Parathyroid adenoma (tissue), 2 donors: ENCODE data around the gene PRPF8.

ENCODE experiments used
- H2AFZ ChIP-seq: fragments of 300-600 bp; sonication (generic); one replicate; pipeline ENCODE4 v1.7.0; 2017; ENCODE audit warnings: antibody characterized with exemption, mild to moderate bottlenecking
- H3K27ac ChIP-seq: fragments of 300-600 bp; sonication (generic); one replicate; pipeline ENCODE4 v1.7.0; 2017
- H3K27me3 ChIP-seq: fragments of 300-600 bp; sonication (generic); one replicate; pipeline ENCODE4 v1.7.0; 2017; ENCODE audit warnings: low read length; ENCODE audit not compliant: control insufficient read depth, insufficient read depth
- H3K36me3 ChIP-seq: fragments of 300-600 bp; sonication (generic); one replicate; pipeline ENCODE4 v1.7.0; 2017; ENCODE audit warnings: low read length; ENCODE audit not compliant: control insufficient read depth, insufficient read depth
- H3K4me1 ChIP-seq: fragments of 300-600 bp; sonication (generic); one replicate; pipeline ENCODE4 v1.7.0; 2017; ENCODE audit warnings: control low read depth
- H3K4me2 ChIP-seq: fragments of 300-600 bp; sonication (generic); one replicate; pipeline ENCODE4 v1.7.0; 2017; ENCODE audit warnings: low read length
- H3K4me3 ChIP-seq: fragments of 300-600 bp; sonication (generic); one replicate; pipeline ENCODE4 v1.7.0; 2017; ENCODE audit warnings: low read depth, low read length
- H3K79me2 ChIP-seq: fragments of 300-600 bp; sonication (generic); one replicate; pipeline ENCODE4 v1.7.0; 2017; ENCODE audit warnings: control low read depth
- H3K9ac ChIP-seq: fragments of 300-600 bp; sonication (generic); one replicate; pipeline ENCODE4 v1.7.0; 2017; ENCODE audit warnings: mild to moderate bottlenecking
- H3K9me3 ChIP-seq: fragments of 300-600 bp; sonication (generic); one replicate; pipeline ENCODE4 v1.7.0; 2017; ENCODE audit warnings: low read length; ENCODE audit not compliant: control insufficient read depth
- CTCF ChIP-seq: fragments of 300-600 bp; sonication (generic); IDR thresholded peaks from one replicate; pipeline ENCODE4 v1.7.0; 2017; ENCODE audit warnings: antibody characterized with exemption, mild to moderate bottlenecking
- donor health status: primary hyperparathyroidism.

The PRPF8 gene

GRCh38 chr17:1623057-1623630, 61.5 kb downstream of the PRPF8 start:
- Histone ChIP-seq H3K4me1 (peaks cover 20% of the 10 kb centered on the region), H3K27me3 (no peaks in the 10 kb centered on the region), H3K36me3 (no peaks in the 10 kb centered on the region), H3K9ac (no peak overlapping the region), H3K9me3 (no peaks in the 10 kb centered on the region), H2AFZ (no peak overlapping the region), H3K4me2 (no peak overlapping the region), H3K4me3 (no peak overlapping the region), H3K79me2 (peaks cover 16% of the 10 kb centered on the region), H3K27ac (no peak overlapping the region)
- no peak for TF ChIP-seq CTCF

GRCh38 chr17:1621273-1621954, 63.3 kb downstream of the PRPF8 start:
- H2AFZ ChIP-seq: no peak overlapping the region
- H3K4me1 ChIP-seq: peaks cover 16% of the 10 kb centered on the region
- no peaks in the 10 kb centered on the region for H3K36me3 ChIP-seq
- TF ChIP-seq CTCF: no peak
- no peaks in the 10 kb centered on the region for H3K27me3 ChIP-seq
- H3K9me3 ChIP-seq: no peaks in the 10 kb centered on the region
- no peak overlapping the region for H3K4me2 ChIP-seq
- H3K4me3 ChIP-seq: no peak overlapping the region
- H3K27ac ChIP-seq: peak overlapping the region; percentile 60
- H3K79me2 ChIP-seq: peaks cover 18% of the 10 kb centered on the region
- peak overlapping the region; percentile 6 for H3K9ac ChIP-seq

- Histone ChIP-seq H3K36me3 (no peaks in the 10 kb centered on the region), H3K9me3 (no peaks in the 10 kb centered on the region), H3K27me3 (no peaks in the 10 kb centered on the region), H3K4me2 (no peak overlapping the region), H3K9ac (no peak overlapping the region), H3K79me2 (peaks cover 18% of the 10 kb centered on the region), H3K4me1 (peaks cover 16% of the 10 kb centered on the region), H3K27ac (peak overlapping the region; percentile 60), H3K4me3 (no peak overlapping the region), H2AFZ (peak overlapping the region; percentile 45)
- no peak for TF ChIP-seq CTCF
Observed at GRCh38 chr17:1620486-1620885, 64.2 kb downstream of the PRPF8 start.

- H3K4me1 ChIP-seq: peaks cover 16% of the 10 kb centered on the region
- TF ChIP-seq CTCF: no peak
- H3K9me3 ChIP-seq: no peaks in the 10 kb centered on the region
- no peaks in the 10 kb centered on the region for H3K27me3 ChIP-seq
- H3K79me2 ChIP-seq: peaks cover 10% of the 10 kb centered on the region
- no peaks in the 10 kb centered on the region for H3K36me3 ChIP-seq
- H3K4me3 ChIP-seq: no peak overlapping the region
- no peak overlapping the region for H3K27ac ChIP-seq
- no peak overlapping the region for H3K9ac ChIP-seq
- H2AFZ ChIP-seq: no peak overlapping the region
- H3K4me2 ChIP-seq: no peak overlapping the region
Observed at GRCh38 chr17:1617620-1618174, 67.0 kb downstream of the PRPF8 start.
